ENCODE results near the gene PXYLP1. TPM values are rescaled to one million over a fixed set of nuclear protein-coding genes. Genes with fewer than 3 reads are reported as not detected.

PXYLP1 gene
- total and polyA plus RNA-seq, 9 of the 15 experiments (the other 6 are each of a cell fraction or from before 2014, with no cell fraction given), result 0.80 to 2.9 (median 1.3) TPM

- TF ChIP-seq GTF2B (IDR thresholded peaks at IDR 0.05; ENCODE audit: extremely low read depth, insufficient read length) (no peak), RBM25 (IDR thresholded peaks at IDR 0.05; ENCODE audit: low read depth, low read length, severe bottlenecking) (no peak), ZNF717 (CRISPR knock-in tag; IDR thresholded peaks at IDR 0.05) (no peak), ZNF583 (CRISPR knock-in tag; IDR thresholded peaks at IDR 0.05) (no peak), POU5F1 (IDR thresholded peaks at IDR 0.05; ENCODE audit: borderline replicate concordance, low read depth, low read length, partially characterized antibody) (no peak), HNRNPL (IDR thresholded peaks at IDR 0.05; ENCODE audit: low read depth, low read length) (no peak)
- TF ChIP-seq, protein P1, sequence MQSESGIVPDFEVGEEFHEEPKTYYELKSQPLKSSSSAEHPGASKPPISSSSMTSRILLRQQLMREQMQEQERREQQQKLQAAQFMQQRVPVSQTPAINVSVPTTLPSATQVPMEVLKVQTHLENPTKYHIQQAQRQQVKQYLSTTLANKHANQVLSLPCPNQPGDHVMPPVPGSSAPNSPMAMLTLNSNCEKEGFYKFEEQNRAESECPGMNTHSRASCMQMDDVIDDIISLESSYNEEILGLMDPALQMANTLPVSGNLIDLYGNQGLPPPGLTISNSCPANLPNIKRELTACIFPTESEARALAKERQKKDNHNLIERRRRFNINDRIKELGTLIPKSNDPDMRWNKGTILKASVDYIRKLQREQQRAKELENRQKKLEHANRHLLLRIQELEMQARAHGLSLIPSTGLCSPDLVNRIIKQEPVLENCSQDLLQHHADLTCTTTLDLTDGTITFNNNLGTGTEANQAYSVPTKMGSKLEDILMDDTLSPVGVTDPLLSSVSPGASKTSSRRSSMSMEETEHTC (IDR thresholded peaks at IDR 0.05), result no peak
Measured at GRCh38 chr3:141294301-141294700, 62.7 kb downstream of the PXYLP1 start (continued).

DNA sequence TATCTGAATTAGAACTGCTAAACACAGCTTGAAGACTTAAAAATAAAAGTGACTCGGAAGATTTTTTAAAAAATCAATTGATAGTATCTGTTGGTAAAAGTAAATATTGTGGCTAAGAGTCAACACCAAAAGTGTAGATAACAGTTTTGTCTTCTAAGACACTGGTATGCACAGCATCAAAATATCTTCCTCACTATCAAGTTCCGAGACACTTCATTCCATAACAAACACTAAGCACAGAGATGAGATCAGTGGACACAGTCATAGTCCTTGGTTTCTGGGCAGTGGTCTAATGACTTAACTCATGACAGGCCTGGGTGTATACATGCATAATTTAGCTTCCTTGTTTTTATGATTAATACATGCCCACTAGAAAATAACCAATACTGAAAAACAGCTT lies 63.2 kb downstream of the PXYLP1 start:
- no peaks in the 10 kb centered on the region for H3K79me2 ChIP-seq (ENCODE audit: control insufficient read depth, insufficient read depth, low read length)
- no peaks in the 10 kb centered on the region for H3K9me1 ChIP-seq (ENCODE audit: control insufficient read depth, insufficient read depth, low read length)
- intact Hi-C loops (cut with micrococcal nuclease) (no loop called here), in situ Hi-C loops (cut with MboI) (no loop called here)
- no peak overlapping the region for H2AFZ ChIP-seq (ENCODE audit: low read depth, low read length)
- DNase-seq (ENCODE audit: extremely low read depth in 1 of 4, low spot score in 3 of 4), result peak in 1 of 4 experiments; percentile 30
- H4K20me1 ChIP-seq (replicated peaks; ENCODE audit: control insufficient read depth, insufficient read depth, low read length), result no peaks in the 10 kb centered on the region
- no peaks in the 10 kb centered on the region for H3K36me3 ChIP-seq (ENCODE audit: control insufficient read depth, insufficient read depth, low read length)
- peak; percentile 49; the same call in 2 of the 3 replicates for ATAC-seq
- ChIA-PET CTCF (ENCODE audit: low intra/inter-chr PET ratio) (no interaction called here), POLR2A (interaction anchor here (0.6 kb wide), 1 partner anchor 28 kb away, joined by 3 read pairs; no protein-coding TSS in a partner anchor)
- H3K4me3 ChIP-seq, result no peak overlapping the region
- no peaks in the 10 kb centered on the region for H3K27me3 ChIP-seq (ENCODE audit: control insufficient read depth in 2 of 2, insufficient read depth in 2 of 2, low read length in 2 of 2)
- H3K9me3 ChIP-seq (replicated peaks; ENCODE audit: control insufficient read depth, insufficient read depth, low read depth, low read length), result no peaks in the 10 kb centered on the region
- BruUV-seq (replicated peaks), result no TSS peak
- no peak overlapping the region for H3K4me2 ChIP-seq (ENCODE audit: insufficient read depth, low read length)
- no peak overlapping the region for H3K27ac ChIP-seq (ENCODE audit: extremely low read depth, low read depth, low read length)
- WGBS (ENCODE audit: insufficient coverage, low coverage, missing lambda C conversion rate), result 10% methylated on average over 2 of the region's 2 CpGs
- FAIRE-seq, result no peak
- no peak overlapping the region for H3K9ac ChIP-seq (ENCODE audit: insufficient read depth in 1 of 2, low read depth in 2 of 2, low read length in 2 of 2)
- H3K4me1 ChIP-seq (replicated peaks in 1 of 2; ENCODE audit: control insufficient read depth in 2 of 2, insufficient read depth in 2 of 2, low read length in 2 of 2), result peaks cover 7 to 19% of the 10 kb centered on the region in 2 experiments; a peak in 4 of 5 replicates
- TF ChIP-seq HDGF (IDR thresholded peaks at IDR 0.05) (no peak), HDAC6 (IDR thresholded peaks at IDR 0.05; ENCODE audit: low read depth, low read length) (no peak), FOXK2 (conservative IDR thresholded peaks at IDR 0.05 in 1 of 2, IDR thresholded peaks at IDR 0.05 in 1 of 2; ENCODE audit: low read depth in 2 of 2) (peak in 1 of 2 experiments; percentile 12; a peak in 1 of 4 replicates), LARP7 (IDR thresholded peaks at IDR 0.05) (no peak), CCNT2 (IDR thresholded peaks at IDR 0.05; ENCODE audit: borderline replicate concordance, extremely low read depth, insufficient read length, low read depth, low read length) (peak; percentile 43), RBM17 (IDR thresholded peaks at IDR 0.05; ENCODE audit: borderline replicate concordance, low read depth, low read length) (no peak), DACH1 (IDR thresholded peaks at IDR 0.05; ENCODE audit: partially characterized antibody) (no peak)
- TF ChIP-seq, protein P2, sequence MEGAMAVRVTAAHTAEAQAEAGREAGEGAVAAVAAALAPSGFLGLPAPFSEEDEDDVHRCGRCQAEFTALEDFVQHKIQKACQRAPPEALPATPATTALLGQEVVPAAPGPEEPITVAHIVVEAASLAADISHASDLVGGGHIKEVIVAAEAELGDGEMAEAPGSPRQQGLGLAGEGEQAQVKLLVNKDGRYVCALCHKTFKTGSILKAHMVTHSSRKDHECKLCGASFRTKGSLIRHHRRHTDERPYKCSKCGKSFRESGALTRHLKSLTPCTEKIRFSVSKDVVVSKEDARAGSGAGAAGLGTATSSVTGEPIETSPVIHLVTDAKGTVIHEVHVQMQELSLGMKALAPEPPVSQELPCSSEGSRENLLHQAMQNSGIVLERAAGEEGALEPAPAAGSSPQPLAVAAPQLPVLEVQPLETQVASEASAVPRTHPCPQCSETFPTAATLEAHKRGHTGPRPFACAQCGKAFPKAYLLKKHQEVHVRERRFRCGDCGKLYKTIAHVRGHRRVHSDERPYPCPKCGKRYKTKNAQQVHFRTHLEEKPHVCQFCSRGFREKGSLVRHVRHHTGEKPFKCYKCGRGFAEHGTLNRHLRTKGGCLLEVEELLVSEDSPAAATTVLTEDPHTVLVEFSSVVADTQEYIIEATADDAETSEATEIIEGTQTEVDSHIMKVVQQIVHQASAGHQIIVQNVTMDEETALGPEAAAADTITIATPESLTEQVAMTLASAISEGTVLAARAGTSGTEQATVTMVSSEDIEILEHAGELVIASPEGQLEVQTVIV (CRISPR knock-in tag; IDR thresholded peaks at IDR 0.05; ENCODE audit: borderline replicate concordance), result no peak
- TF ChIP-seq, protein P3, sequence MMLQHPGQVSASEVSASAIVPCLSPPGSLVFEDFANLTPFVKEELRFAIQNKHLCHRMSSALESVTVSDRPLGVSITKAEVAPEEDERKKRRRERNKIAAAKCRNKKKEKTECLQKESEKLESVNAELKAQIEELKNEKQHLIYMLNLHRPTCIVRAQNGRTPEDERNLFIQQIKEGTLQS (IDR thresholded peaks at IDR 0.05), result peak; percentile 38
- TF ChIP-seq, protein P3 (CRISPR knock-in tag; conservative IDR thresholded peaks at IDR 0.05), result no peak

Data from K562 (cell line).